GM21381 (cell line): Measurements from ENCODE around the gene KCNS3.
"Not testable (repeated sequence)": the region's sequence is repeated elsewhere in the genome, so short reads cannot be mapped to it uniquely, and the experiment has no call there.

ENCODE experiments used
- ATAC-seq: cut with Tn5 transposase; IDR thresholded peaks from one replicate; pipeline ENCODE4 v1.9.1; 2021; ENCODE audit warnings: mild to moderate bottlenecking, moderate library complexity; ENCODE audit not compliant: unreplicated experiment

The KCNS3 gene

GRCh38 chr2:17940091-17940630, 61.7 kb downstream of the KCNS3 start:
- no peak for ATAC-seq

- ATAC-seq = no peak
Measured at GRCh38 chr2:17943444-17943843, 65.0 kb downstream of the KCNS3 start.

GRCh38 chr2:17947113-17947512, 68.6 kb downstream of the KCNS3 start:
- ATAC-seq = no peak

- ATAC-seq = no peak
Measured at GRCh38 chr2:17950006-17950405, 71.5 kb downstream of the KCNS3 start.

- no peak for ATAC-seq
Measured at GRCh38 chr2:17951563-17951962, 73.1 kb downstream of the KCNS3 start.

GRCh38 chr2:17958466-17959092, 80.1 kb downstream of the KCNS3 start:
- no peak for ATAC-seq

GRCh38 chr2:17959356-17959755, 80.9 kb downstream of the KCNS3 start:
- no peak for ATAC-seq

- no peak for ATAC-seq
Measured at GRCh38 chr2:17959833-17960232, 81.4 kb downstream of the KCNS3 start.

GRCh38 chr2:17960925-17961324, 82.5 kb downstream of the KCNS3 start:
- no peak for ATAC-seq

- no peak for ATAC-seq
Measured at GRCh38 chr2:17961789-17962188, 83.3 kb downstream of the KCNS3 start.

- ATAC-seq = no peak
Measured at GRCh38 chr2:17962876-17963275, 84.4 kb downstream of the KCNS3 start.

- ATAC-seq = not testable (repeated sequence)
Measured at GRCh38 chr2:17963571-17963970, 85.1 kb downstream of the KCNS3 start.

- no peak for ATAC-seq
Measured at GRCh38 chr2:17965196-17965595, 86.7 kb downstream of the KCNS3 start.

- no peak for ATAC-seq
Measured at GRCh38 chr2:17966798-17967197, 88.3 kb downstream of the KCNS3 start.

GRCh38 chr2:17969661-17970060, 91.2 kb downstream of the KCNS3 start:
- ATAC-seq = no peak

GRCh38 chr2:17971531-17972125, 93.2 kb downstream of the KCNS3 start:
- ATAC-seq = no peak

GRCh38 chr2:17972991-17973390, 94.5 kb downstream of the KCNS3 start:
- no peak for ATAC-seq

GRCh38 chr2:17975401-17975800, 96.9 kb downstream of the KCNS3 start:
- no peak for ATAC-seq

- ATAC-seq = no peak
Measured at GRCh38 chr2:17976871-17977746, 98.6 kb downstream of the KCNS3 start.

- ATAC-seq = no peak
Measured at GRCh38 chr2:17979707-17980106, 101.2 kb downstream of the KCNS3 start.

GRCh38 chr2:17981936-17982335, 103.5 kb downstream of the KCNS3 start:
- ATAC-seq = no peak
